Keratinocyte (primary cell): ENCODE data around the gene KLK15.

Experiments
- CTCF ChIP-seq, 3 experiments: IDR thresholded peaks in 1 of 3; conservative IDR thresholded peaks in 1 of 3; optimal IDR thresholded peaks in 1 of 3; 2 replicates in 2 of 3; 3 replicates in 1 of 3; pipeline versions ENCODE3 to v1.5.1; 2011; ENCODE audit warnings: low read length in 3 of 3, mild to moderate bottlenecking in 3 of 3, moderate library complexity in 2 of 3, control low read depth in 1 of 3, inconsistent platforms in 1 of 3; ENCODE audit not compliant: insufficient read depth in 2 of 3; ENCODE audit errors: extremely low read depth in 1 of 3
- EZH2 ChIP-seq: IDR thresholded peaks from one replicate; pipeline ENCODE4 v1.6.1; 2012; ENCODE audit warnings: inconsistent platforms, mild to moderate bottlenecking, low read length, moderate library complexity

- TF ChIP-seq CTCF (optimal IDR thresholded peaks at IDR 0.05 in 1 of 3, IDR thresholded peaks at IDR 0.05 in 1 of 3, conservative IDR thresholded peaks at IDR 0.05 in 1 of 3; ENCODE audit: extremely low read depth in 1 of 3, insufficient read depth in 2 of 3, low read length in 3 of 3) (no peak), EZH2 (no peak)
These were observed 1.9 kb upstream of the KLK15 start for GRCh38 chr19:50835103-50835784.
